Fibroblast of lung (primary cell): Measurements from ENCODE around the gene TMPRSS13.

Experiments used
- CTCF ChIP-seq, 2 donors: IDR thresholded peaks in 1 of 2; conservative IDR thresholded peaks in 1 of 2; 1 replicate in 1 of 2; 2 replicates in 1 of 2; pipeline ENCODE4 v1.5.1; 2011 to 2012; ENCODE audit warnings: low read length in 2 of 2, control low read depth in 1 of 2, inconsistent platforms in 1 of 2, low read depth in 1 of 2, mild to moderate bottlenecking in 1 of 2
- EZH2 ChIP-seq: IDR thresholded peaks from 2 replicates; pipeline ENCODE4 v1.5.1; 2012; ENCODE audit warnings: low read length, control low read depth, mild to moderate bottlenecking; ENCODE audit errors: missing control alignments

GRCh38 chr11:117923773-117924172 lies 5.4 kb downstream of the TMPRSS13 start:
- no peak for TF ChIP-seq CTCF (conservative IDR thresholded peaks at IDR 0.05 in 1 of 2, IDR thresholded peaks at IDR 0.05 in 1 of 2; ENCODE audit: low read depth in 1 of 2, low read length in 2 of 2)
- TF ChIP-seq EZH2 = no peak
